ENCODE measurements around the gene MRPS17.
"Not testable (repeated sequence)": the region's sequence is repeated elsewhere in the genome, so short reads cannot be mapped to it uniquely, and the experiment has no call there.

Gene MRPS17

GRCh38 chr7:55939514-55940123 is 12.1 kb upstream of the MRPS17 start:
- H3K4me3 ChIP-seq (ENCODE audit: low read depth, low read length), result no peak overlapping the region
- no peak for TF ChIP-seq CTCF (IDR thresholded peaks at IDR 0.05; ENCODE audit: low read depth, low read length)
- in situ Hi-C loops (cut with HindIII; ENCODE audit: low sequenced_read_pairs), result no loop called here
- no peak for DNase-seq (ENCODE audit: low read depth, low spot score)

GRCh38 chr7:55946545-55946944 is 5.1 kb upstream of the MRPS17 start:
- in situ Hi-C loops (cut with HindIII; ENCODE audit: low sequenced_read_pairs), result no loop called here
- no peak overlapping the region for H3K4me3 ChIP-seq (ENCODE audit: low read depth, low read length)
- no peak for DNase-seq (ENCODE audit: low read depth, low spot score)
- TF ChIP-seq CTCF (IDR thresholded peaks at IDR 0.05; ENCODE audit: low read depth, low read length), result no peak

- in situ Hi-C loops (cut with HindIII; ENCODE audit: low sequenced_read_pairs); DNase-seq (ENCODE audit: low read depth, low spot score): not testable (repeated sequence)
- H3K4me3 ChIP-seq (ENCODE audit: low read depth, low read length), result peak overlapping the region; percentile 76
Measured at GRCh38 chr7:55952352-55952671, 635 bp downstream of the MRPS17 start.

- in situ Hi-C loops (cut with HindIII; ENCODE audit: low sequenced_read_pairs), result no loop called here
- TF ChIP-seq CTCF (IDR thresholded peaks at IDR 0.05; ENCODE audit: low read depth, low read length), result no peak
Measured at GRCh38 chr7:55953707-55954475, 2.2 kb downstream of the MRPS17 start.

GRCh38 chr7:55957190-55957589 is 5.5 kb downstream of the MRPS17 start:
- TF ChIP-seq CTCF (IDR thresholded peaks at IDR 0.05; ENCODE audit: low read depth, low read length), result no peak
- H3K4me3 ChIP-seq (ENCODE audit: low read depth, low read length), result no peak overlapping the region
- in situ Hi-C loops (cut with HindIII; ENCODE audit: low sequenced_read_pairs), result no loop called here
- DNase-seq (ENCODE audit: low read depth, low spot score), result no peak

More at GRCh38 chr7:55953707-55954475, 2.2 kb downstream of the MRPS17 start:
- no peak overlapping the region for H3K4me3 ChIP-seq (ENCODE audit: low read depth, low read length)
- DNase-seq (ENCODE audit: low read depth, low spot score), result no peak

GRCh38 chr7:55962014-55962413 is 10.3 kb downstream of the MRPS17 start:
- no peak overlapping the region for H3K4me3 ChIP-seq (ENCODE audit: low read depth, low read length)
- TF ChIP-seq CTCF (IDR thresholded peaks at IDR 0.05; ENCODE audit: low read depth, low read length), result no peak
- in situ Hi-C loops (cut with HindIII; ENCODE audit: low sequenced_read_pairs), result no loop called here
- no peak for DNase-seq (ENCODE audit: low read depth, low spot score)

GRCh38 chr7:55963584-55964168 is 12.0 kb downstream of the MRPS17 start:
- DNase-seq (ENCODE audit: low read depth, low spot score), result no peak
- in situ Hi-C loops (cut with HindIII; ENCODE audit: low sequenced_read_pairs), result no loop called here
- TF ChIP-seq CTCF (IDR thresholded peaks at IDR 0.05; ENCODE audit: low read depth, low read length), result no peak
- H3K4me3 ChIP-seq (ENCODE audit: low read depth, low read length), result peak overlapping the region; percentile 49

Measured in astrocyte of the spinal cord (primary cell).